GM20000 (cell line): ENCODE results near the gene GRIN2D.

Source experiments
- DNase-seq: peaks from one replicate; pipeline ENCODE4 v3.0.0; 2012; ENCODE audit warnings: low spot score
- CTCF ChIP-seq: IDR thresholded peaks from 2 replicates; pipeline ENCODE4 v1.5.1; 2012; ENCODE audit warnings: mild to moderate bottlenecking, control low read depth; ENCODE audit errors: extremely low read depth, missing control alignments

GRIN2D gene

GRCh38 chr19:48353677-48354076, 39.8 kb upstream of the GRIN2D start:
- TF ChIP-seq CTCF: no peak
- DNase-seq: no peak

GRCh38 chr19:48354332-48354992, 39.0 kb upstream of the GRIN2D start:
- no peak for TF ChIP-seq CTCF
- no peak for DNase-seq

GRCh38 chr19:48355365-48355954, 38.0 kb upstream of the GRIN2D start:
- no peak for DNase-seq
- no peak for TF ChIP-seq CTCF

- no peak for DNase-seq
- no peak for TF ChIP-seq CTCF
Measured at GRCh38 chr19:48359123-48359522, 34.3 kb upstream of the GRIN2D start.

- DNase-seq: no peak
- no peak for TF ChIP-seq CTCF
Measured at GRCh38 chr19:48361912-48362311, 31.6 kb upstream of the GRIN2D start.

GRCh38 chr19:48362716-48363499, 30.6 kb upstream of the GRIN2D start:
- DNase-seq: peak; percentile 88
- TF ChIP-seq CTCF: no peak

GRCh38 chr19:48363500-48363809, 30.0 kb upstream of the GRIN2D start:
- TF ChIP-seq CTCF: no peak
- DNase-seq: no peak
